ENCODE results near the gene MIOX. TPM values are rescaled to one million over a fixed set of nuclear protein-coding genes. Genes with fewer than 3 reads are reported as not detected.
A peak's percentile ranks its signal among the peaks of the same experiment; 100 is the strongest.

MIOX gene
- total RNA-seq, 1 donor from 2014 or later, result 0.21 TPM

DNA sequence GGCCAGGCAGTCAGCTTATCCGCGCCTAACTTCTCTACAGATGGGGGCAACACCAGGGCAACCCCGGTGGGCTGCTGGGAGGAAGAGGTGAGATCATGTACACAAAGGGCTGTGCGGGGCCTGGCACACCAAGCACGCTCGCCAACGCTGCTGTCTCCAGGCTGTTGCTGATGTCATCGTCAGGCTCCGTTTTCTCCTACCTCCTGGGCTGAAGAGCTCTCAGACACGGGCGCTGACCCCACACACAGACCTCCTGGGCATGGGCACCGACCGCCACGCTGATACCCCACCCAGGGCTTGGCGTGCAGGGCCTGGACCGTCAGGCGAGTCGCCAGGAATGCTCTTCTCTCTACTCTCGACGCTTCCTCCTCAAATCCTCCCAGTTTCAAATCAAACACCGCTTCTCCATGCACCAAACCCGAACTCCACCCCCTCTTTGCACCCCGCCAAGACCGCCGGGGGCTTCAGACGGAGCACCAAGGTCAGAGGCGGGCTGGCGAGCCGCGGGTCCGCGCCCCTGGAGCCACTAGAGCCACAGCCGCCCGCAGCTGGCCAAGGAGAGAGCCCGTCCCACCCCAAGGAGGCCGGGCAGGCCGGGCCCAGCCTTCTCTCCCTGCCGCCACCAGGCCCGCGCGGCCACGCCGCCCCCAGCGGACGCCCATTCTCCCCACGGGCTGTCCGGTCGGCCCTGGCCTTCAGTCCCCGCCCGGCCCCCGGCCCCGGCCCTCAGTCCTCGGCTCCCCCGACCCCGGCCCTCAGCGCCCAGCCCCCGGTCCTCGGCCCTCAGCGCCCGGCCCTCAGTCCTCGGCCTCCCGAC lies 12.6 kb upstream of the MIOX start:
- DNase-seq, result peak; percentile 79
- no peaks in the 10 kb centered on the region for H3K9me3 Mint-ChIP-seq
- intact Hi-C loops (cut with micrococcal nuclease), result loop anchor here (2.0 to 5.0 kb wide), 3 partner anchors 25 to 53 kb away; partner anchors contain the start of genes NCAPH2 and SCO2
- peaks cover 3% of the 10 kb centered on the region for H3K27me3 Mint-ChIP-seq
- peak overlapping the region; percentile 95 for H3K4me3 Mint-ChIP-seq
- peaks cover 45% of the 10 kb centered on the region for H3K4me1 Mint-ChIP-seq
- H3K27ac Mint-ChIP-seq, result peak overlapping the region; percentile 93
- peaks cover 9% of the 10 kb centered on the region for H3K36me3 Mint-ChIP-seq (ENCODE audit: low read depth)

DNA sequence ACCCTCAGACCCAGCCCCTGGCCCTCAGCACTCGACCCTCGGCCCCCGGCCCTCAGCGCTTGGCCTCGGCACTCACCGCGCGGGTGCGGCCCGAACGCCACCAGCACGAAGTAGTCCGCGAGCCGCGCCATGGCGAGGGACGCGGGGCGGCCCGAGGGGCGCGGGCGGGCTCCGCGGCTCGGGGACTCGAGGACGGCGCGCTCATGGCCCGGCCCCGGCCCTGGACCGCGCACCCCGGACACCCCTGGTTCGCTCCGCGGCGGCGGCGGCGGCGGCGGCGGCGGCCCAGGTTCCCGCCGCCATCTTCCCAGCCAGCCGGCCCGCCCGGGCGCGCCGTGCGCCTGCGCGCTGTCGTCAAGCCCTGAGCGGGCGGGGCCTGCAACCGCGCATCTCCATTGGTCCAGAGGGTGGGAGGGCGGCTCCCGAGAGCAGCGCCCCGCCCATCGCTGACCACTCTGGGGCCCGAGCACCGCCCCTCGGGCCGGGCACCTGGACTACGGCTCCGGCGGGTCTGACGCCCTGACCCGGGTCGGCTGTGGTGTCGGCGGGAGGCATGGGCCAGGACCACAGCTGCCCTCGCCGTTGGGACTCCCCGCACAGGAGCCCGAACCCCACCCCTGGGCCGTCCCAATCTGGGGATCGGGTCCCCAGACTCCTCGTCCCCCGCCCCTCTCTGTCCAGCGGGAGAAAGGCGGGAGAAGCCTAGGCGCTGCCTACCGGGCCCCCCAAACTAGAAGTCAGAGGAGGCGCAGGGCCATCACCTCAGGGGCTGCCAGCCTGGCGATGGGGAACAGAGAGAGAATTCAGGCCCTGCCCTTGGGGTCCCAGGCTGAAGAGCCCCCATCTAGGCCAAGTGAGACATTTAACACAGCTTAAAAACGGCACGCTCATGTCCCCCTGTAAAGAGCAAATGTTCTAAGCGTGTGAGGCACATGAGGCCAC lies 11.7 kb upstream of the MIOX start, which contains the start of gene SBF1:
TSS of gene SBF1 (minus strand) at position 326 of the 942 bp plus-strand sequence. CDS start at position 131, 195 bp downstream.
- no peaks in the 10 kb centered on the region for H3K9me3 Mint-ChIP-seq
- peaks cover 40% of the 10 kb centered on the region for H3K4me1 Mint-ChIP-seq
- H3K27me3 Mint-ChIP-seq, result peaks cover 12% of the 10 kb centered on the region

DNA sequence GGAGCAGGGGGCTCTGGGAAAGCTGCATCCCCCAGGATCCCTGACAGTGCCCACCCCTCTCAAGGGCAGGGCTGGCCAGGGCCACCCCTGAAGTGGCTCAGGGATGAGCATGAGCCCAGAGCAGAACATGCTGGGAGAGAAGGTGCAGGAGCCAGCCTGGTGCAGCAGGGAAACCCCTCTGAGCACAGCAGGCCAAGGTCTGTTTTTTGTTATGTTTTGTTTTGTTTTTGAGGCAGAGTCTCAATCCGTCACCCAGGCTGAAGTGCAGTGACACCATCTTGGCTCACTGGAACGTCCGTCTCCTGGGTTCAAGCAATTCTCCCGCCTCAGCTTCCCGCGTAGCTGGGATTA lies 11.0 kb upstream of the MIOX start:
- DNase-seq, result no peak
- H3K27me3 Mint-ChIP-seq, result peaks cover 17% of the 10 kb centered on the region
- H3K36me3 Mint-ChIP-seq (ENCODE audit: low read depth), result peaks cover 9% of the 10 kb centered on the region
- peak overlapping the region; percentile 29 for H3K27ac Mint-ChIP-seq
- H3K9me3 Mint-ChIP-seq, result no peaks in the 10 kb centered on the region
- peak overlapping the region; percentile 73 for H3K4me3 Mint-ChIP-seq
- H3K4me1 Mint-ChIP-seq, result peaks cover 36% of the 10 kb centered on the region
- intact Hi-C loops (cut with micrococcal nuclease), result loop anchor here (2.0 kb wide), 2 partner anchors 23 to 33 kb away; partner anchors contain the start of gene NCAPH2

More for the DNA sequence above, 11.7 kb upstream of the MIOX start, which contains the start of gene SBF1:
- DNase-seq, result peak; percentile 98
- H3K36me3 Mint-ChIP-seq (ENCODE audit: low read depth), result peaks cover 9% of the 10 kb centered on the region
- peak within 1 kb of the TSS; percentile 93 for H3K27ac Mint-ChIP-seq
- H3K4me3 Mint-ChIP-seq, result peak within 1 kb of the TSS; percentile 95
- intact Hi-C loops (cut with micrococcal nuclease), result loop anchor here (2.0 to 5.0 kb wide), 3 partner anchors 24 to 52 kb away; partner anchors contain the start of genes NCAPH2 and SCO2

DNA sequence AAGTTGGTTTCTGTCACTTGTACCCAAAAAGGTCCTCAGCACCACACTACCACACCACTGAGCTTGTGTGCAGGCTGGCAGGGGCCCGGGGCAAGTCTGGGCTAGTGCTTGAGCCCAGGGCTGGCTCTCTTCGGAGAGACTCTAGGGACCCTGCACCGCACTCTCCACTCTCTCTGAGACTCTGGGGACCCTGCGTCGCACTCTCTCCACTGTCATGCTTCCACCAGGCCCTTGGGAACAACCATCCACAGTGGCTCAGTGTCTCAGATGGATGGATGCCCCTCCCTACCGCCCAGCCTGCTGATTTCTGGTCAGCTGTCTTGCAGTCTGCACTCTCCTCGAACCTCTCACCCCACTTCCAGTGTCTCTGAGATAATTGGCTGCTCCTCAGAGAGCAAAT lies 9.8 kb upstream of the MIOX start:
- Mint-ChIP-seq H3K9me3 (no peaks in the 10 kb centered on the region), H3K27ac (no peak overlapping the region), H3K4me3 (peak overlapping the region; percentile 23), H3K4me1 (peaks cover 26% of the 10 kb centered on the region), H3K27me3 (peaks cover 19% of the 10 kb centered on the region), H3K36me3 (ENCODE audit: low read depth) (peaks cover 9% of the 10 kb centered on the region)
- intact Hi-C loops (cut with micrococcal nuclease), result no loop called here
- DNase-seq, result no peak

DNA sequence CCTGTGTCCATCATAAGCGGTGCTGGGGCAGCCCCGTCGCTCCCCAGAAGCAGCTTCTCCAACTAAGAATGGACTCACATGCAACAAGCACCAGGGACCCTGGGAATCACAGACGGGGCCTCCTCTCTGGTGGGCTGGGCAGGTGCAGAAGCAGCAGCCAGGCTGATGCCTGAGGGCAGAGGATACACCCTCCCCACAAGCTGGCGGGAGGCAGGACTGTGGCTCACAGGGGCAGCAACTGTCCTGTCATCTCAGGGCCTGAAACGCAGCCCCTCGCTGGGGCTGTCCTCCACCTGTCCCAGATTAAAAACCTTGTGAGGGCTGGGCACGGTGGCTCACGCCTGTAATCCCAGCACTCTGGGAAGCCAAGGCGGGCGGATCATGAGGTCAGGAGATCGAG lies 8.7 kb upstream of the MIOX start:
- intact Hi-C loops (cut with micrococcal nuclease), result no loop called here
- peaks cover 18% of the 10 kb centered on the region for H3K4me1 Mint-ChIP-seq
- peaks cover 5% of the 10 kb centered on the region for H3K36me3 Mint-ChIP-seq (ENCODE audit: low read depth)
- no peaks in the 10 kb centered on the region for H3K9me3 Mint-ChIP-seq
- peaks cover 19% of the 10 kb centered on the region for H3K27me3 Mint-ChIP-seq
- H3K27ac Mint-ChIP-seq, result no peak overlapping the region
- DNase-seq, result no peak
- no peak overlapping the region for H3K4me3 Mint-ChIP-seq

DNA sequence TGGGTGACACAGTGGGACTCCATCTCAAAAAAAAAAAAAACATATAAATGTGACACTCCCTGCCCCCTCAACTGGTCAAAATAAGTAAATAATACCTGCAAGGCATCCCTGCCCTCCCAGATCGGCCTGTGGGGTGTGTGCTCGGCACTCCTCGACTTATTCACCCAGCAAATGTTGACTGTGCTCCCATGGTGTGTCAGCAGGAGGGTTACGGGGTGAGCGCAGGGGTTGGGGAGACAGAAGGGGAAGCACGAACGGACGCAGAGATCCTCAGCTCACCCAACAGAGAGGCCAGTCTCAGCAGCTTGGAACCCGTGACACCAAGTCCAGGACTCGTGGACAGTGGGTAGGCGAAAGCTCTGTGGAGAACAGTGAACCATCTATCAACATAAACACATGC lies 6.9 kb upstream of the MIOX start:
- H3K27me3 Mint-ChIP-seq, result peaks cover 19% of the 10 kb centered on the region
- H3K27ac Mint-ChIP-seq, result no peak overlapping the region
- intact Hi-C loops (cut with micrococcal nuclease), result no loop called here
- no peaks in the 10 kb centered on the region for H3K36me3 Mint-ChIP-seq (ENCODE audit: low read depth)
- no peaks in the 10 kb centered on the region for H3K9me3 Mint-ChIP-seq
- no peak for DNase-seq
- H3K4me1 Mint-ChIP-seq, result peaks cover 6% of the 10 kb centered on the region
- H3K4me3 Mint-ChIP-seq, result peak overlapping the region; percentile 67

DNA sequence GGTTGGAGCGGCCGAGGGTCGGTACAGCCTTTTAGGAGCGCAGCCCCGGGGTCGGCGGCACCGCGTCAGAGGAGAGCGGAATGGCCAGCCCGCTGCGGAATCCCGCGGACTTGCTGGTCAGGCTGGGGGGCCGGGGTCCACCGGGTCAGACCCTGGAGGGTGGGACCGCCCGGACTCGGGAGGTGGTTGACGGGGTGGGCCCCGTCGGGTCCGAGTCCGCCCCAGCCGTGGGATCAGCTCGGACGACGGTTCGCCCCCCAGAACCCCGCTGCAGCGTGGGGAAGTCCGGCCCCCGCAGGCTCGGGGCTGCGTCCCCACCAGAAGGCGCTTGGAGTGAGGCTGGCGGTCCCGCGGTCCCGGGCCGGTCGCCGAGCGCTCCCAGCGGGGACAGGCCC lies 5.6 kb upstream of the MIOX start:
- H3K27ac Mint-ChIP-seq, result no peak overlapping the region
- H3K36me3 Mint-ChIP-seq (ENCODE audit: low read depth), result no peaks in the 10 kb centered on the region
- DNase-seq, result no peak
- no peaks in the 10 kb centered on the region for H3K9me3 Mint-ChIP-seq
- H3K4me1 Mint-ChIP-seq, result peaks cover 7% of the 10 kb centered on the region
- peaks cover 19% of the 10 kb centered on the region for H3K27me3 Mint-ChIP-seq
- intact Hi-C loops (cut with micrococcal nuclease), result no loop called here
- H3K4me3 Mint-ChIP-seq, result peak overlapping the region; percentile 67

DNA sequence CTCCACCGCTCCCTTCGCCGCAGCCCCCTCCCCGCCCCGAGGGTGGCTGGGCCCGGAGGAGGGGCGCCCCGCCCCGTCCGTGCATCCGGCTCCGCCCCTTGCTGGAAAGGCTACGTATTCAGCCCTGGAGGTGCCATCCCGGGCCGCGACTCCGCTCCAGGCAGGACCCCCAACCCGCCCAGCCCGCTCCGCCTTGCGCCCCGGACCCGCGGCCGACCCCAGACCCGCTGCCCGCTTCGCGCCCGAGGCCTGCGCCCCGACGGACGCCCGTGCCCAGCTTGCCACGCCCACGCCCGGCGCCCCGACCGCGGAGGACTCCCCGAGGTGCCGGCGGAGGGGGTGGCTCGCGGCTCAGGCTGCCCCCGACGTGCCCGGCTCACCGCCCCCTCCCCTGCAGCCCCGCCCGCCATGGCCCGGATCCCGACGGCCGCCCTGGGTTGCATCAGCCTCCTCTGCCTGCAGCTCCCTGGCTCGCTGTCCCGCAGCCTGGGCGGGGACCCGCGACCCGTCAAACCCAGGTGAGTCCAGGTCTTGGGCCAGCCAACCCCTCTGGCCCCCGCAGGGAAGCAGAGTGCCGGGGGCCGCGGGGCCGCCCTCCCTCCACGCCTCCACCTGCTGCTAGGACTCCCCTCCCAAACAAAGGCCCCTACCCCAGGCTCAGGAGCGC lies 5.1 kb upstream of the MIOX start, which contains the start of gene ADM2:
TSS of gene ADM2 (plus strand) at position 104 of the 667 bp plus-strand sequence. CDS start at position 409, 305 bp downstream.
- peaks cover 19% of the 10 kb centered on the region for H3K27me3 Mint-ChIP-seq
- peak within 1 kb of the TSS; percentile 84 for H3K27ac Mint-ChIP-seq
- intact Hi-C loops (cut with micrococcal nuclease), result no loop called here

DNA sequence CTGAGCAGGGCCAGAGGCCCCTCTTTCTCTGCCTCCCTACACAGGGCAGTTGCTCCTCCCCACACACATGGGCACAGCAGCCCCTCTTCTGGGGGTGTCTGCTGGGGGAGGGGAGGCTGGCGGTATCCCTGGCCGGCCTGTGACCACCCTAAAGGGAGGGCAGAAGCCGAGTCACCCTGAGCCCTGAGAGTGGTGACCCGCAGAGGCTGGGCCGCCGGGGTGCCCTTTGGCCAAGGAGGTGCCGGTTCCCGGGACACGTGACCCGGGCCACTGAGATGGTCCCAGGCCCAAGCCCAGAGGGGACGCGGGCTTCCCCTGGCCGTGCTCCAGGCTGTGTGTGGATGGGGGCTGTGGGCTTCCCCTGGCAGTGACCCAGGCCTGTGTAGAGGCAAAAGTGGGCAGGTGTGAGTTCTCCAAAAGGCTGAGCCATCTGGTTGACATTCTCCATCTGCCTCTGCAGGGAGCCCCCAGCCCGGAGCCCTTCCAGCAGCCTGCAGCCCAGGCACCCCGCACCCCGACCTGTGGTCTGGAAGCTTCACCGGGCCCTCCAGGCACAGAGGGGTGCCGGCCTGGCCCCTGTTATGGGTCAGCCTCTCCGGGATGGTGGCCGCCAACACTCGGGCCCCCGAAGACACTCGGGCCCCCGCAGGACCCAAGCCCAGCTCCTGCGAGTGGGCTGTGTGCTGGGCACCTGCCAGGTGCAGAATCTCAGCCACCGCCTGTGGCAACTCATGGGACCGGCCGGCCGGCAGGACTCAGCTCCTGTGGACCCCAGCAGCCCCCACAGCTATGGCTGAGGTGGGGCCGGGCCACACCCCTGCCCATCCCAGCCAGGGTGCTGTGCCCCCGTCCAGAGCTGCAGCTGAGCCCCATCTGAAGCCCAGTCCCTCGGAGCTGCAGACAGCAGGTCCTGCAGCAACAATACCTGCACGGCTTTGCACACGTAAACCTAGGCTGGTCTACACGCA lies 4.3 kb upstream of the MIOX start:
- H3K27ac Mint-ChIP-seq, result peak overlapping the region; percentile 84
- H3K36me3 Mint-ChIP-seq (ENCODE audit: low read depth), result no peaks in the 10 kb centered on the region
- H3K4me1 Mint-ChIP-seq, result peaks cover 7% of the 10 kb centered on the region
- intact Hi-C loops (cut with micrococcal nuclease), result no loop called here
- DNase-seq, result no peak
- H3K27me3 Mint-ChIP-seq, result peaks cover 19% of the 10 kb centered on the region
- peak overlapping the region; percentile 80 for H3K4me3 Mint-ChIP-seq
- H3K9me3 Mint-ChIP-seq, result no peaks in the 10 kb centered on the region

More for the DNA sequence above, 5.1 kb upstream of the MIOX start, which contains the start of gene ADM2:
- Mint-ChIP-seq H3K4me3 (peak within 1 kb of the TSS; percentile 80), H3K9me3 (no peaks in the 10 kb centered on the region), H3K36me3 (ENCODE audit: low read depth) (no peaks in the 10 kb centered on the region), H3K4me1 (peaks cover 7% of the 10 kb centered on the region)
- DNase-seq, result peak; percentile 94

DNA sequence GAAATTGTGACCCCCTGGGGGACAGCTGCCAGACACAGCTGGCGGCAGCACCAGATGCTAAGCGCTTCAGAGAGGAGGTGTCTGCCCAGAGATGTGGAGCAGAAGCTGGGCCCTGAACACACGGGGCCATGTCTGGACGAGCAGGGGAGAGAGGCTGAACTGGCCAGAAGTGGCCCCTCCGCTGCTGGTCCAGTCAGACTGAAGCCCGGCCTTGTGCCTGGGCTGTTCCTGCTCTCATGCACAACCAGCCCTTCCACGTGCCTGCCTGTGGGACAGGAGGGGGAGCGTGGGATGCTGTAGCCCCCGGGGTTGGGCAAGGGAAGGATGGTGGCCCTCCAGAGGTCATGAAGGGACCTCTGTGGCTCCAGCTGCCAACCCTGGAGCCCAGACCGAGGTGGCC lies 3.6 kb upstream of the MIOX start:
- Mint-ChIP-seq H3K4me1 (peaks cover 7% of the 10 kb centered on the region), H3K27ac (no peak overlapping the region), H3K36me3 (ENCODE audit: low read depth) (no peaks in the 10 kb centered on the region), H3K27me3 (peaks cover 19% of the 10 kb centered on the region), H3K4me3 (peak overlapping the region; percentile 35), H3K9me3 (no peaks in the 10 kb centered on the region)
- intact Hi-C loops (cut with micrococcal nuclease), result no loop called here
- no peak for DNase-seq

DNA sequence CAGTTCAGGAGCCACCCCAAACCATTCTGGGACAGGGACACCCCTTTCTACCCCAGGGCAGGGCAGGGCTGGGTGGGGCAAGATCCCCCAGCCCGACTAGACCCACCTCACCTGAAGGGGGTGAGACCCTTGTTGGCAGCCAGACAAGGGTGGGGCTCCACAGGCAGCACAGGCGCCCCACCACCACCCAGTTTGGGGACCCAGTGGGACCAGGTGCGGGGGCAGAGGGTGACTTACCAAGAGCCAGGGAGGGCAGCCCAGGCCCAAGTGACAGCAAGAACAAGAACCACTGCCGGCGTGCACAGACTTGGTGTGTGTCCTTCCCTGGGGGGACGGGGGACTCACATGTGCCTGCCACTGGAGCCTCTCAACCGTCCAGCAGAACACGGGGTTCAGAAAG lies 3.1 kb upstream of the MIOX start:
- Mint-ChIP-seq H3K9me3 (no peaks in the 10 kb centered on the region), H3K36me3 (ENCODE audit: low read depth) (no peaks in the 10 kb centered on the region), H3K27ac (no peak overlapping the region), H3K27me3 (peaks cover 19% of the 10 kb centered on the region), H3K4me3 (no peak overlapping the region), H3K4me1 (peaks cover 7% of the 10 kb centered on the region)
- intact Hi-C loops (cut with micrococcal nuclease), result no loop called here
- no peak for DNase-seq

DNA sequence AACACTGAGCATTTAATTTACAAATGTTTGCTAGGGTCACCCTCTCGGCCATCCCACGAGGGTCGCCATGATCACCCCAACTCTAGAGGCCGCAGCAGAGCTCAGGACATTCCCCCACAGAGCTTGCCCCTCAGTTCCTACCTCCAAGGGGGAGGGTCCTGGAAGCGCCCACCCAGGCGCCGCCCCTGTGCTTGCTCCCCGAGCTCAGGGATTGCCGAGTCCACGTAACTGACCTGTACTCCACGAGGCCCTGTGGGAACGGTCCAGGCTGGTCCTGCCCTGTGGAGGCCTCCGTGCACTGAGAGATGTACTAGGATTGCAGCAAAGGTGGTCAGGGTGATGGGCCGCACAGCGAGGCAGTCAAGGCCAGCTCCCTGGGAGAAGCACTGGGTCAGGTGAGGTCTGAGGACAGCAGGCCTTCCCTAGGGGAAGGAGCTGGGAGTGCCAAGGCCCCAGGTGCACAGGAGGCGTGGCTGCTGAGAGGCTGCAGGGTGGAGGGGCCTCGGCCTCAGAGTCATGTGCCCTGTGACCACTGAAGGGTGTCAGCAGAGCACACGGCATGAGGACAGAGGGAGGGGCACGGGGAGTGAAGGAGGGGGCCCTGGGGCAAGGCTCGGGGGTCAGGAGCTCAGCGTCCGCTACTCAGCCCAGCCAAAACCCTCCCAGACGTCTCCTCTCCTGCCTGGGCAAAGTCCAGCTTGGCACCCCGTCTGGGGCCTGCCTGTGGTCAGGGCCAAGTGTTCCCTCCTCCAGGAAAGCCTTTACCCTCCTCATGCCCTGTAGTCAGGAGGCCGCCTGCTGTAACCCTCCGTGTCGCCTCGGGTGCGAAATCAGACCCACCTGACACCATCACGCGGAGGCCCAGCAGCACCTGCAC lies 2.4 kb upstream of the MIOX start:
- no peaks in the 10 kb centered on the region for H3K36me3 Mint-ChIP-seq (ENCODE audit: low read depth)

More for the DNA sequence above, 2.4 kb upstream of the MIOX start:
- Mint-ChIP-seq H3K4me3 (no peak overlapping the region), H3K4me1 (peaks cover 7% of the 10 kb centered on the region), H3K9me3 (no peaks in the 10 kb centered on the region), H3K27me3 (peaks cover 15% of the 10 kb centered on the region), H3K27ac (no peak overlapping the region)
- intact Hi-C loops (cut with micrococcal nuclease), result no loop called here
- DNase-seq, result no peak
